ENCODE results near the gene CYP46A1.

Gene CYP46A1

DNA sequence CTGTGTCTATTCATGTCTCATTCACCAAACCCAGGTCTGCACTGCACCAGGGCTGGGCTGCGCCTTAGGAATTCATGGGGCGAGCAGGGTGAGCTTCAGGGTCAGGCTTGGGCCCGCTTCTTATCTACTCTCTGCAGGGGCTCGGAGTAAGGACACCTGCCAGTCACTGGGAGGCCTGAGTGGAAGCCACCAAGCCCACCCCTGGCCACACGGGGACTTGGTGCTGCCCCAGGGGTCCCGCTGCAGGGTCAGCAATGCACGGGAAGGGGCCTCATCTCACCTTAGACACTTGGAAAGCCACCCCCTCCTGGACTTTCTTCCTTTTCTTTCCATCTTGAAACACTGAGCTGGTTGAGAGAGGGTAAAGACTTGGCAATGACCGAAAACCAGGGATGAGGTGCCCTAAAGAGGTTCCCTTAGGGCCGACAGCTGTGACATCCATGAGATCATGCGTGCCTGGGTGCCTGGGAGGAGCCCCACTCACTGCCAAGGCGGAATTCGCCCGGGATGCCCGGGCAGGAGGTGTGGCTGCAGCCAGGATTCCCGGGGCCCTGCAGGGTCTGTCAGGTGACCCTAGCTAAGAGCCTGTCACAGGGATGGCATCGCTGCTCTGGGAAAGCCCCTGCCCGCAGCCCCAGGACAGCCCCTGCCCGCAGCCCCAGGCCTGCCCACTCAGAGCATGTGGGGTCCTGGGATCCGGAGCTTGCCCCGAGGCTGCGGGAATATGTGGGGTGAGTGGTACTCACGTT is 63.7 kb downstream of the CYP46A1 start:
- no peak for DNase-seq

DNA sequence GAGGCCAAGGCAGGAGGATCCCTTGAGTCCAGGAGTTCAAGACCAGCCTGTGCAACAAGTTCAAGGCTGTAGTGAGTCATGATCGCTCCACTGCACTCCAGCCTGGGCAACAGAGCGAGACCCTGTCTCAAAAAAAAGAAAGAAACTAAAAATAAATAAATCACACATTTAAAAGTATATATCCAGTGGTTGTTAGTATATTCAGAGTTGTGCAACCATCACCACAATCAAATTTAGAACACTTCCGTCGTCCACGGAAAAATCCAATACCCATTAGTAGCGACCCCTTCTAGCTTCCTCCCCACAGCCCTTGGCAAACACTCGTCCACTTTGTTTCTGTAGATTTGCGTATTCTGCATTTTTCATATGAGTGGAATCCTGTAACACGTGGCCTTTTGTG is 64.4 kb downstream of the CYP46A1 start:
- no peak for DNase-seq

DNA sequence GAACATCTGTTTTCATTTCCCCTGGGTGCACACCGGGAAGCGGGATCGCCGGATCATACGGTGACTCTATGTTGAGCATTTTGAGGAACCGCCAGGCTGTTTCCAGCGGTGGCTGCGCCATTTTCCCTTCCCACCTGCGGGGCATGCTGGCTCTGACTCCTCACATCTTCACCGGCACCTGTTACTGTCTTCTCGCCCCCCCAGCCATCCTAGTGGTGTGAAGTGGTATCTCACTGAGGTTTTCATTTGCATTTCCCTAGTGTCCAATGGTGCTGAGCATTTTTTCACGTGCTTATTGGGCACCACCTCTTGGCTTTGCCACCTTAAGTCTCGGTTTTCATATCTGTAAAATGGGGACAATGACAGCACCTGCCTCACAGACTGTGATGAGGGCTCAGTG is 65.0 kb downstream of the CYP46A1 start:
- no peak for DNase-seq

DNA sequence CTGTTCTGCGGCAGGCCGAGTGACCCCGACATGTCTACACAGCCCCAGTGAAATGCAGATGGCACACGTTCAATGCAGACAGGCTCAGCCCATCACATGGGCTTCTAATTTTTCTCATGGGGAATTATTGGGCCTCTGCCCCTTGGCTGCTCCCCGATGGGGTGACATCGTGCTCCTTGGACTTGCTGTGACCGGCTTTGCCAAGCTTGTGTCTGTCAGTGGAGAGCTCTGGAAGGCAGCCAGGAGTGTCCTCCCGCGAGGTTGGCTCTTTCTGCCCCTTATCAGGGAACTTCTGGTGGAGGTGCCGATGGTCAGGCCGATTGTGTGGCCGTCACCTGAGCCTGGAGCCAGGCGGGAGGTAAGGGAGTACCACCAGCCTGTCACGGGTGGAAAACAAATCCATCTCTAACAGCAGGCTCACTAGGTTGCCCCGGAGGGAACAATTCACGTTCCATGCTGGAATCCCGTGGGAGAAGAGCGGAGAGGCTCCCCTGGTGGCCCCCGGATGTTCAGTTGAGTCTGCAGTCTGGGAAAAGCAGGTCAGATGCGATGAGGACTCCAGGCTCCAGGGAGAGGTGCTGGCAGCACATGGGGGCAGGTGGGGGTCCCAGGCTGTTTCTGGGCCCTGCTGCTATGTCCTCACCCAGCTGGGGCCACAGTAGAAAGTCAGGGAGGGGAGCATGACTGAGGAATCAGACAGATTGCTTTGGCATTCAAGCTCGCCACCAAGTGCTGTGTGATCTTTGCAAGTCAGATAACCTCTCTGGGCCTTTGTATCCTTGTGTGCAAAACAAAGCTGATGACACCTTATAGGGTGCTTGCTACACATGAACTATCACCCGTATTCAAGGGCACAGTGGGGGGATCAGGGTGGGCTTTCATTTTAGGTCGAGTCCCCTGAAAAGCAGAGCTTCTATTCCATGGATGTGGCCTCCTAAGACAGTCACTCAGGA is 65.9 kb downstream of the CYP46A1 start:
- DNase-seq, result no peak

DNA sequence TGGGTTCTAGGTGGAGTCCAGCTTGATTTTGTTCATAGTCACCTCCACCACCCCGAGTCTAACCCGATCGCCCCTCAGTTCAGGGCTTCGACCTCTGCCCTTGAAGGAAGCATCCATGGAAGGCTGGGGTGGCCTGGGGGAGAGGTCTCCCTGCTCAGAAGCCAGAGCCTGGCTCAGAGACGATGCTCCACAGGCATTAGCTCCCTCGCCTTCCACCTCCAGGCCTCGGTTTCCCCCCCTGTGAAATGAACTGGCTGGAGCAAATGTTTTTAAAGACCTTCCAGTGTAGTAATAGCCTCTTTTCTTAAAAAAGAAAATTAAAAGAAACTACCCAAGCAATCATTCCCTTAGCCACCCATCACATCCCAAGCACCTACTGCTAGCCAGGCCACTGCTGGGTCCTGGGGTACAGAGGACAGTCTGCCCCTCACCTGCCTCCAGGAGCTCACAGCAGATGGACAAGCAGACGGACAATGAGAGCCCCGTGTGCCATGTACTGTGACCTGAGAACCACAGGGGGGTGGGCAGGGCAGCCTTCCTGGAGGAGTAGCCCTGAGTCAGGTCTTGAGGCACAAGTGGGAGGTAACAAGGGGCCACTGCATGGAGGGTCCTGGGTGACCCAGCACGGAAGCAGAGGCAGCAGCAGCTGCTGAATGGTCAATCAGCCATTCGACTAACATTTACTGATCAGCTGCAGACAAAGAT is 66.8 kb downstream of the CYP46A1 start:
- DNase-seq, result no peak

DNA sequence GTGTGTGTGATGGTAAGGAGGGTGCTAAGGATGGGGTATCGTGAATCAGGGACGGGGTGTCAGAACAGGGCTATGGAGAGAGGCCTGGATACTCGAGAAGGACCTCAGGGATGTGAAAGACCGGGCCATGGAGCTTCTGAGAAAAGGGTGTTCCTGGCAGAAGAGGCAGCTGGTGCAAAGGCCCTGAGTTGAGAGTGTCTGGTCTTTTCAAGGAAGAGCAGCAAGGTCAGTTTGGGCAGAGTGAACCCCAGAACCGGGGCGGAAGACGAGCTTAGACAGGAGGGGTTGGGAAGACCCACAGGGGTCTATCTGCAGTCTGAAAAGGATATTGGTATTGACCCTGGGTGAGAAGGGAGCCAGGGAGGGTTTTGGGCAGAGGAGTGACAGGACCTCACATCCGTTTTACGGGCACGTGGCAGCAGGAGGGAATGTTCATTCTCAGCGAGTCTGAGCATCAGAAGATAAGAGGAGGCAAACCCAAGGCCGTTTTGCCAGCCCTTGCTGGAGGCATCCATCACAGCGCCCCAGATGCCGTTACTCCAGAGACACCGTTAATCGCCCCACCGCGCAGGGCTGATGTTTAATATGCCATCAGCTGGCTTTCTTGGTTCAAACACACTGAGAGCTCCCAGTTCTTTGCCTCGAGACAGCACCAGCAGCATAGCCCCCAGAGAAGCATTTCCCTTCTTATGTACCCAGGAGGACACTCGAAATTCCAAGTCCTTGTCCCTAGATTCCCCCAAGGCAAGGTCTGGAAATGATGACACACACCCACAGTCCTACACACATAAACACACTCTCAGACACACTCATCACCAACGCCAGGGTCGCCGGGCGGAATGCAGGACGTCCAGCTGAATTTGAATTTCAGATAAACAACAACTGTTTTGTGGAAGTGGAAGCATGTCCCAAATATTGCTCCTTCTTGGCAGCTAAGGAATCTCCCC is 67.7 kb downstream of the CYP46A1 start:
- no peak for DNase-seq

DNA sequence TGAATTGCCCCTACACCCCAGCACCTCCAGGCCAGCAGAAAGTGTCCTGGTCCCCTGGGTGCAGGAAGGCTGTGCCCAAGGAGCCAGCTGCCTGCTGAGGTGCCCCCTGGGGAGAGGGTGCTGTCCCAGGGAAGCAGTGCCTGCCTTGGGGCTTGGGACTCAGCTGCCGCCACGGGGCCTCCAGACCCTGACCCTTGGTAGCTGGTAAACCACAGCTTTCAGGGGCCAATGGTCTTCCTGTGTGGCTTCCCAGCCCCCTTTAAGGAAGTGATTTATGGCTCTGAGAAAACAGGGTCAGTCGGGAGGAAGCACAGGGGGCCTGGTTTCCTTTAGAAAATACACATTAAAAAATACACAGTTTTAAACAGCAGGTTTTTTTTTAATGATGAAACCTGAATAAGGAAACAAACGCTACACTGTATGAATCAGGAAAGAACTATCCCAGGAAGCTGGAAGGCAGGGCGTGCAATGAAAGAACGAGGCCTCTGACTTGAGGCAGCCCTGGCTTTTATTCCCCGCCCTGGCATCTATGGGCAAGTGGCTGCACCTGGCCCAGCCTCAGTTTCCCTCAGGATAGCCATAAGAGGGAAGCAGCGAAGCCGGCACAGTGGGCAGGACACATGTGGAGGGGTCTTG is 68.5 kb downstream of the CYP46A1 start:
- DNase-seq, result no peak

DNA sequence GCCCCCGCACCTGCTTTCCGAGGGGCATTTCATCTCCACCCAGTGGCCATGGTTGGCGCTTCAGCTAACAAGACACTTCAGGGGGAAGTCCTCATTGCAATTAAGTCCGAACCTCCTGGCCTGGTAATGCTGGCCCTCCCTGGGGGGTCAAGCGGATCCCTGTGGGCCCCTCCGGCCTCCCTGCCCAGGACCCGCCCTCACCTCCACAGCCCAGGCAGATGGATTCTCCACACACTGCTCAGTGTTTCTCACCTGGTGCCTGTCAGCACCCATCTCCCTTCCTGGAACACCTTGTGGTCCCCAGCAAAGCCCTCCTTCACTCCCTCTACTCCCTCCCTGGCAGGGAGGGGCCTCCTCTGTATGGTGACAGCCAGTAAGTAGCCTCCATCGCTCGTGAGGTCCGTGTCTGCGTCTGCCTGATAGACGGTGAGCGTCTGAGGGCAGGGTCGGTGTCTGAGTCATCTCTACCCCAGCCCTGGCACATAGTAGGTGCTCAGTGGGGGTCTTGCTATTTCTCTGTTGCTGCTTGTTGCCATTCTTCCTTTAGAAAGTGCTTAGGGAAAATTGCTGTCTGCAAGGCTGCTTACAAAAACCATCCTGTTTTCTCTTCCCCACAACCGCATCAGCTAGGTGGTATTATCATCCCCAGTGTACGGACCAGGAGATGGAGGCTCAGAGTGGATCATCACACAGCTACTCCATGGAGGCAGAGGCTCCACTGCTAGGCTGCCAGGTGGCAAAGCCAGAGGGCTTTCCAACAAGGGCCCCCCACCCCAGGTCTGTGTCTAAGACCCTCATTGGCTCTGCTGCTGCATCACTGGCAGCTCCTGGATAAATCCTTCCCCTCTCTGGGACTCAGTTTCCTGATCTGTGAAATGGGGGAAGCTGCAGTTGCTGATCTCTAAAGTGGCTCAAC is 69.4 kb downstream of the CYP46A1 start:
- no peak for DNase-seq

DNA sequence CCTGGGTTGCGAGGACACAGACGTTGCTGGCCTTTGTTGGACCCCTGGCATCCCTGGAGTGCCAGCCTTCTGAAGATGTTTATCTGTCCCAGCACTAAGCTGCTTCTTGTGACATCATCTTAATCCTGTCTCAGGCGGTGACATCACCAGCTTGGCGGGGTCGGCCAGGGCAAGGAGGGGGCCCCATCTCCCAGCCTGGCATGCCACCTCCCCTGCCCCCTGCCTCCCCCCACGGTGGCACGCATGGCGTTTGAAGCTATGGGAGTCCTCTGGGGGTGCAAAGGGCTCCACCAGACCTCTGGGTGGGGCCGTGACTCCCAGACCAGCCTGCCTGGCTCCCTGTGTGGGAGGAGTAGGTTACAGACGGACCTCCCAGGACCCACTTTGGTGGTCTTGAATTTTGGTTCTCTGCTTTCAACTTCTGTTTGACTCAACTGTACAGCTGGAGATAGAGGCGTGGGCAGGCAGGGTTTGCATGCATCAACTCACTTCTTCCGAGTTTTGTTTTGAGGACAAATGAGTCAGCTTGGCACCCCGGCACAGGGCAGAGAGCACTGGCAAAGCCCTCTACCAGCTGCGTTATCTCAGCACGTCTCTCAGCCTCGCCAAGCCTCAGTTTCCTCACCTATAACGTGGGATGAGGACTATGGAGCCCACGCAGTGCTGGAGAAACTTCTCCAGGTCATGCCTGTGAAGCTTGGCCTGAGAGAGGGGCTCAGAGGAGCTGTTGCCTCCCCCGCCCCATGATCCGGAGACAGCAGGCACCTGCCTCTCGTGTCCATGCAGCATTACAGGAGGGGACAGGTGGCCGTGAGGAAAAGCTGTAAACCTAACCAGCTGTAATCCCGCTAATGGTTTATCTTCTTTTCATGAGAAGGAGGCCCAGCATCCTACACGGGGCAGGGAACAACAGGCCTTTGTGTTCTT is 70.3 kb downstream of the CYP46A1 start:
- DNase-seq, result no peak

DNA sequence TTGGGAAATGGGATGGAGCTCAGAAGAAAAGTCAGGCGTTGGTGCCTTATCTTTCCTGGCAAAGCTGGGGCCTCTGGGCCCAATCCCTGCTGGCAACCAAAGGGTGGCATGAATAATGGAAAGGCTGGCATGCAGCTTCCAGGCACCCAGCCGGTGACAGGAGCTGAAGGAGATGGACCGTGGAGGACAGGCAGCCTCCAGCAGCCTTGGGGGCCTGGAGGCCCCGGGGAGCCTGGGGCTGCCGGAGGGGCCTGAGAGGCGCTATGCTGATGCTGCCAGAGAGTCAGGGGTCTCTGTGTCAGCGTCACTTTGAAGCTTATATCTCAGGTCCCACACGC is 70.9 kb downstream of the CYP46A1 start:
- DNase-seq, result no peak

DNA sequence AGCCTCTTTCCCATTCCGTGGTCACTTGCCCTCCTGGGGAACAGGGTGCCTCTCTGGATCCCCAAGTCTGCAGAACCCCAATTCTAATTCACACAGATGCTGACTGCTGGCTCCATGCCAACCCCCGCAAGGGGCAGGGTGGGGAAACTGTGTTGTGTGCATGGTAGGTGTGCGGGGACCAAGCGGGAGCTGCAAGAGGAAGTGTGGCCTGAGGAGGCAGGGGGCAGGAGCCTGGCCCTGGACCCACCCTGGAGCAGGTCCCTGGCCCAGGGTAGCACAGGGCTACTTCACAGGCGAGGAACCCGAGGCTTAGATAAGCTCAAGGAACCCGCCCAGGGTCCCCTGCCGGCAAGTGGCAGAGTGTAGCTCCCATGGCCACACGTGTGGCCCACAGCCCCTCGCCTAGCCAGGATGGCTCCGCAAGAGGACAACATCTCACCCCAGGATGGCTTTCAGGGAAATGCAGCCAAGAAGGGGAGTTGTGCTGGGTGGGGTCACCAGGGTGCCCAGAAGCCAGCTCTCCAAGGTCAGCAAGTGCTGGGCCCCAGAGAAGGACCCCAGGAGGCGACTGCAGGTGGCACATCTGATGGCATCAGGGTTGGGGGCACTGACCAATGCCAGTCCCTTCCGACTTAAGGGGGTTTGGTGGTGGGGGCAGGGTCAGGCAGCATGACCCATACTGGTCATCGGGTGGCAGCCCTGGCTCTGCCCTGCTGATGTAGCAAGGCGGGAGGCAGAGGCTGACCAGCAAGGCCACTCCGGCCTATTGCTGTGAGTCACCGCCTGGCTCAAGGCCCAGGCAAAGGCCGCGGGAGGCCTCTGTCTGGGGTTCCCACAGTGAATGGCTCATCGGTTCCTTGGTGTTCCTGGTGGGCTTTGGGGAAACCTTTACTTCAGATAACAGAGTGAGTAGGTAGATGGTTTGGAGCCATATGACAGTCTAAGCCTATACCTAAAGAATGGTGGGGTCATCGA is 71.8 kb downstream of the CYP46A1 start:
- no peak for DNase-seq

DNA sequence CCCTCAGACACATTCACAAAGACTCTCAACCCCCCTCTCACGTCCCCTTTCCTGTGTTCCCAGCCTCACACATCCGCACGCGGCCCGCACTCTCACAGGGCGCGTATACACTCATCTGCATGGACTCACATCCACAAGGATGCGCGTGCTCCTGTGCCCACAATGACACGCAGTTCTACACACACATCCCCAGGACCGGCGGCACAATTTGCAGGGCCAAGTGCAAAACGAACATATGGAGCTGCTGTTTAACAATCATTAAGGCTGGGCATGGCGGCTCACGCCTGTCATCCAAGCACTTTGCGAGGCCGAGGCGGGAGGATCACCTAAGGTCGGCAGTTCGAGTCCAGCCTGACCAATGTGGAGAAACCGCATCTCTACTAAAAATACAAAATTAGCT is 72.7 kb downstream of the CYP46A1 start:
- DNase-seq, result no peak

DNA sequence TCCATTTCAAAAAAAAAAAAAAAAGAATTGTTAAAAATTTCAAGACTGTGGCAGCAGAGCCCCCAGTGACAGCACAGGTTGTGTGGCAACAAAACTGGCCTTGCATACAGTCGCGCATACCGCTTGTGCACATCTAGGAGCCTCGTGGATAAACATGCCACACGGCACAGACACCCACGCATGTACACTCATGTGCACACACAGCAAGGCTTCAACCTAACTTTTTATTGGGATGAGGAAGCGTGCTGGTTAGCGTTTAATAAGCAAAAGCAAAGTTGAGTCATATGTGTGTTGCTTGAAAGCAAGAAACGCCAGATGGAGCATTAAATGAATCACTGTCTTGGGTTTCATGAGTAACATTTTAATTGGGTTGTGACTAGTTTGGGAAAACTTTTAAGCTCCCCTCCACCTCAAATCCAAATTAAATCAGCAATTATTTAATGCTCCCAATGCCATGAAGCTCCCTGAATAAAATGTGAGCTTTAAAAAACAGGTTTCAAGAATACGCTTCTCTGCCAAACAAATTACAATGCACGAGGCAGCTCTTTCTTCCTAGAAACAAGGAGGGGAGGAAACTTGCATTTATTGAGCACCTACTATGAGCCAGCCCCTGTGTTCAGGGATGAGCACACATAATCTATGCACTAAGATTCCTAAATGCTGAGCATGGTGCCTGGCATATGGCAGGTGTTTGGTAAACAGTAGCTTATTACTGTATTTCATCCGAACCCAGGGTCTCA is 73.4 kb downstream of the CYP46A1 start:
- peak; percentile 15 for DNase-seq

DNA sequence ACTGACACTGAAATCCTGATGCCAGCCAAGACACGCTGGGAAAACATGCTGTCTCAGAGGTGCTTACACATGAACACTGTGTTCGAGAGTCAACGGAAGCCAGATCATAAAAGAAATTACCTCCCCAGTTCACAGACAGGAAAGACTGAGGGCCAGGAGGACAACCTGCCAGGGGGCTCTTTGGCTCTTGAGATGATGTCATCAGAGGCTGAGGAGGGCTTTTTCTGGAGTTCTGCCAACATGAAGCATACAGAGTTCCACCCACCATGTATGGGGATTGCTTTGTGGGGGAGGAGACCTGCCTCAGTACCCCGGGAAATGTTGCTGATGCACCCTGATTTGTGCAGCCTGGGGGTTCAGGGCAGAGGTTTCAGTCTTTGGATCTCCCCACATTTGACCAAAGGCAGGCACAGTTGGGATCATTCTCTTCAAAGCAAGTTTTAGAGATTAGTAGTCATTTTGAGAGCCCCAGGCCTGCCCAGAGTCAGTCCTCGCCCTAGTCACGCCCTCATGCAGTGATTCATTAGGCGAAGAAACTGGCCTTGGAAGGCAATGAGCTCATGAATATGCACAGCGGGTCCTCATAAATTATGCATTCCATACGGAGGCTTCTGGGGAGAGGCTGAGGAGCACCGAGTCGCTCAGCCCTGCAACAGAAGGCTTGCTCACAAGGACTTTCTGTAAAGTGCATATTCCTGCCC is 74.2 kb downstream of the CYP46A1 start:
- DNase-seq, result no peak

DNA sequence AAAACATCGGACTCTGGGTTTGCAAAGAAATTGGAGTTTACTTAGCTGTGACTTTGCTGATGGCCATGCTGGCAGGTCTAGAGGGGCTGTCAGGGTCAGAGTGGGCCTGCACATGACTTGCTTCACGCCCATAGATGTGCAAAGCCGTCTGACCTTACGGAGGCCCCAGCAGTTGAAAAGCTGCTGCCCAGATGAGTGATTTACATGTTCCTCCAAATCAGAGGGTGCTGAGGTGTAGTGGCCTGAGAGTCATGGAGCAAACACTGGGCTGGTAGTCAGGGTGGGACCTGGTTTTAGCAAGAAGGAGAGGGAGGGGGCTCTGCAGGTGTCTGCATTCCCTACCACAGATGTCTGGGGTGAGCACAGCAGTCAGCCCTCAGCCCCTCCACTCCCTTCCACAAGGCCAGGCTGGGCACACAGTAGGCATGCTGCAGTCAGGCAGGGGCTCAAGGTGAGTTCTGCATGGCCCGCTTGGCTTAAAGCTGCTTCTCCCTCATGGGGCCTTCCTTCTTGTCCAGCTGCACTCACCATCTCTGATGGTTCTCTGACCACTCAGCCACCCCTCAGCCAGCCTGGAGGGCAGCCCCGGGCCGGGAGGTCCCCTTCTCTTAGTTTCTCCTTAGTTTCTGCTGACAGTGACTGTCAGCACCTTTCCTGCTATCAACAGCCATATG is 74.9 kb downstream of the CYP46A1 start:
- no peak for DNase-seq

DNA sequence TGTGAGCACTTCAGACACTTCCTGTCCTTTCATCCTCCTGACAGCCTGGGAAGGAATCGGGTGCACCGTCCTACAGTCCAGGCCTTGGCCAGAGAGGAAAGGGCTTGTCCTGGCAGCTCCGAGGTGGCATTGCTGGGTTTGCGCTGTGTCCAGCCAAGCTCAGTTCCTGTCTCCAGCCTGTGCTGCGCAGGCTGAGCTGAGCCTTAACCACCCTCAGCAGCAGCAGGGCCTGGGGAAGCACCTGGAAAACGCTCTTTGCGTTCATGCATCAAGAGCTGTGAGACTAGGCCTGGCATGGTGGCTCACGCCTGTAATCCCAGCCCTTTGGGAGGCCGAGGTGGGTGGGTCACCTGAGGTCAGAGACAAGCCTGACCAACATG is 75.4 kb downstream of the CYP46A1 start:
- no peak for DNase-seq

Data from MV-4-11 (cell line).